CD14-positive monocyte (primary cell): Measurements from ENCODE around the gene ATL3. TPM values are rescaled to one million over a fixed set of nuclear protein-coding genes. Genes with fewer than 3 reads are reported as not detected.

Experiments
- DNase-seq, 3 donors: peaks; one replicate each; pipeline ENCODE4 v3.0.0-alpha.2; 2011 to 2022
- H2AFZ ChIP-seq: 2 replicates; pipeline ENCODE4 v1.6.0; 2012; ENCODE audit warnings: mild to moderate bottlenecking, low read depth, low read length, inconsistent platforms; ENCODE audit not compliant: insufficient read depth, poor library complexity, severe bottlenecking
- H3K27ac ChIP-seq, 2 donors: 1 replicate in 1 of 2; 2 replicates in 1 of 2; pipeline ENCODE4 v1.5.1; 2012 to 2013; ENCODE audit warnings: low read length in 2 of 2, control low read depth in 1 of 2, inconsistent platforms in 1 of 2, low read depth in 1 of 2, mild to moderate bottlenecking in 1 of 2
- H3K27me3 ChIP-seq, 2 donors: one replicate each; pipeline versions ENCODE4 v1.6.0 to v1.6.1; 2011 to 2013; ENCODE audit warnings: low read length in 2 of 2; ENCODE audit not compliant: control insufficient read depth in 2 of 2, insufficient read depth in 2 of 2
- H3K36me3 ChIP-seq, 2 donors: replicated peaks in 1 of 2; 1 replicate in 1 of 2; 2 replicates in 1 of 2; pipeline versions ENCODE4 v1.5.1 to v1.6.1; 2012 to 2013; ENCODE audit warnings: low read length in 2 of 2, control low read depth in 1 of 2, inconsistent platforms in 1 of 2, mild to moderate bottlenecking in 1 of 2; ENCODE audit not compliant: insufficient read depth in 2 of 2, control insufficient read depth in 1 of 2
- H3K4me1 ChIP-seq, 2 donors: 1 replicate in 1 of 2; 2 replicates in 1 of 2; pipeline versions ENCODE4 v1.5.1 to v1.6.1; 2012 to 2013; ENCODE audit warnings: low read length in 2 of 2, control low read depth in 1 of 2, inconsistent platforms in 1 of 2, mild to moderate bottlenecking in 1 of 2, moderate library complexity in 1 of 2; ENCODE audit not compliant: insufficient read depth in 2 of 2, control insufficient read depth in 1 of 2
- H3K4me2 ChIP-seq: replicated peaks from 2 replicates; pipeline ENCODE3; 2012; ENCODE audit warnings: low read length, moderate library complexity, mild to moderate bottlenecking; ENCODE audit not compliant: poor library complexity, severe bottlenecking; ENCODE audit errors: extremely low read depth
- H3K4me3 ChIP-seq, 3 experiments: fragments of 200-600 bp in 1 of 3; sonication (generic) in 1 of 3; replicated peaks in 1 of 3; 1 replicate in 2 of 3; 2 replicates in 1 of 3; pipeline ENCODE4 v1.5.1; 2011 to 2013; ENCODE audit warnings: low read length in 3 of 3, mild to moderate bottlenecking in 3 of 3, control low read depth in 2 of 3, low read depth in 2 of 3, inconsistent platforms in 1 of 3, moderate library complexity in 1 of 3
- H3K79me2 ChIP-seq: 2 replicates; pipeline ENCODE4 v1.6.0; 2012; ENCODE audit warnings: mild to moderate bottlenecking, control low read depth, inconsistent platforms, low read length, moderate library complexity; ENCODE audit not compliant: insufficient read depth
- H3K9ac ChIP-seq: 2 replicates; pipeline ENCODE4 v1.6.0; 2017; ENCODE audit warnings: low read length, mild to moderate bottlenecking; ENCODE audit not compliant: insufficient read depth, poor library complexity, severe bottlenecking
- H3K9me3 ChIP-seq, 2 donors: replicated peaks in 1 of 2; 1 replicate in 1 of 2; 2 replicates in 1 of 2; pipeline versions ENCODE4 v1.5.1 to v1.6.1; 2012 to 2013; ENCODE audit warnings: low read length in 2 of 2, control low read depth in 1 of 2; ENCODE audit not compliant: control insufficient read depth in 1 of 2, insufficient read depth in 1 of 2
- H4K20me1 ChIP-seq: 2 replicates; pipeline ENCODE4 v1.6.0; 2012; ENCODE audit warnings: mild to moderate bottlenecking, low read length, control low read depth, moderate library complexity; ENCODE audit not compliant: insufficient read depth
- H3K27ac Mint-ChIP-seq, 7 donors: one replicate each; pipeline ENCODE4 v1.8.0; 2020; ENCODE audit warnings: mild to moderate bottlenecking in 7 of 7, mixed read lengths in 7 of 7, moderate library complexity in 6 of 7, inconsistent platforms in 2 of 7
- H3K27me3 Mint-ChIP-seq, 3 donors: one replicate each; pipeline ENCODE4 v1.8.0; 2021 to 2022; ENCODE audit warnings: low read depth in 3 of 3, mild to moderate bottlenecking in 3 of 3, mixed read lengths in 3 of 3, moderate library complexity in 3 of 3, inconsistent platforms in 1 of 3
- H3K36me3 Mint-ChIP-seq, 2 donors: one replicate each; pipeline ENCODE4 v1.8.0; 2020; ENCODE audit warnings: mixed read lengths in 2 of 2, inconsistent platforms in 1 of 2, mild to moderate bottlenecking in 1 of 2
- H3K4me1 Mint-ChIP-seq: one replicate; pipeline ENCODE4 v1.8.0; 2020; ENCODE audit warnings: mild to moderate bottlenecking, mixed read lengths
- H3K4me3 Mint-ChIP-seq, 2 donors: one replicate each; pipeline ENCODE4 v1.8.0; 2020; ENCODE audit warnings: mild to moderate bottlenecking in 2 of 2, mixed read lengths in 2 of 2, moderate library complexity in 1 of 2
- H3K9me3 Mint-ChIP-seq, 7 donors: one replicate each; pipeline ENCODE4 v1.8.0; 2020 to 2022; ENCODE audit warnings: mixed read lengths in 7 of 7, mild to moderate bottlenecking in 6 of 7, moderate library complexity in 6 of 7, inconsistent platforms in 2 of 7
- WGBS: methylation state at CpG from one replicate; pipeline ENCODE4 v1.1.5; 2013; ENCODE audit warnings: missing lambda C conversion rate; ENCODE audit not compliant: insufficient coverage; 5-methylcytosine and 5-hydroxymethylcytosine counted together
- intact Hi-C, 2 donors: fragments of 100-400 bp; cut with micrococcal nuclease; formaldehyde crosslinking; loops; one replicate each; pipeline versions ENCODE4 v1.15.0 to v1.15.1; 2023
- polyA plus RNA-seq, 3 donors: library from polyadenylated mRNA; depleted of rRNA in 1 of 3; unstranded in 2 of 3; stranded (reverse) in 1 of 3; fragments of 300-500 nt in 2 of 3; fragments of >200 nt in 1 of 3; fragmentation: Illumina TruSeq in 2 of 3; gene quantifications; 1 replicate in 2 of 3; 2 replicates in 1 of 3; pipeline ENCODE4 v1.2.3, GENCODE V29; 2012 to 2021
- TF ChIP-seq, protein P1 (sequence below): fragments of 200-600 bp; IDR thresholded peaks from one replicate; pipeline ENCODE4 v1.8.0; 2022; ENCODE audit warnings: antibody characterized with exemption, mild to moderate bottlenecking

The ATL3 gene
- polyA plus RNA-seq, 3 donors, result 10.6 to 25.5 (median 22.7) TPM

DNA sequence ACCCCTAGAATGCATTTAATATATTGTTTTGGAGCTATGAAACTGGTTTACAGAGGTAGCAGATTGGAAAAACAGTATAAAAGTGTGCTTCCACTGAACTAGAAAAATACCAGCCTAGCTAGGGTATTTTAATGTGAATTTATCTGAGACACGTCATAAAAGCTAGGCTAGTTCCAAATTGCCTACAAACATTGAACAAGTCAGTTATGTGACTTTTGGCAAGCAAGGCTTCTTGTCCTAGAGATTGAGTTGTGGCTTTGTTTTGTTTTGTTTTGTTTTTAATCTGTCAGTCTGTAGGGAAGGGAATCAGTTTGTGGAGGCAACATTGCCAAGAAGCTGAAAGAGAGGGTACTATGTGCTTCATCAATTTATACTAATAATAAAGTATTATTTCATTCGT lies 34.4 kb upstream of the ATL3 start:
- peaks cover 8 to 23% of the 10 kb centered on the region in 2 donors for H3K36me3 Mint-ChIP-seq
- H4K20me1 ChIP-seq, result peaks cover 100% of the 10 kb centered on the region
- DNase-seq, result no peak
- H3K9me3 ChIP-seq, result no peaks in the 10 kb centered on the region
- WGBS, result no CpG with 5 or more reads among the region's 2 CpGs
- H3K4me3 ChIP-seq, result no peak overlapping the region
- H3K4me1 Mint-ChIP-seq, result peaks cover 32% of the 10 kb centered on the region
- peaks cover 4 to 23% of the 10 kb centered on the region in 2 donors for H3K4me1 ChIP-seq
- intact Hi-C loops, result no loop called here
- no peaks in the 10 kb centered on the region for H3K27me3 Mint-ChIP-seq
- no peak overlapping the region for H3K9ac ChIP-seq
- peaks cover 100% of the 10 kb centered on the region for H3K79me2 ChIP-seq
- peak overlapping the region in 4 of 7 donors; percentile 12 to 58 (median 38) for H3K27ac Mint-ChIP-seq
- peaks cover 0 to 27% of the 10 kb centered on the region in 2 donors for H3K36me3 ChIP-seq
- no peak overlapping the region for H3K4me3 Mint-ChIP-seq
- TF ChIP-seq, protein P1, sequence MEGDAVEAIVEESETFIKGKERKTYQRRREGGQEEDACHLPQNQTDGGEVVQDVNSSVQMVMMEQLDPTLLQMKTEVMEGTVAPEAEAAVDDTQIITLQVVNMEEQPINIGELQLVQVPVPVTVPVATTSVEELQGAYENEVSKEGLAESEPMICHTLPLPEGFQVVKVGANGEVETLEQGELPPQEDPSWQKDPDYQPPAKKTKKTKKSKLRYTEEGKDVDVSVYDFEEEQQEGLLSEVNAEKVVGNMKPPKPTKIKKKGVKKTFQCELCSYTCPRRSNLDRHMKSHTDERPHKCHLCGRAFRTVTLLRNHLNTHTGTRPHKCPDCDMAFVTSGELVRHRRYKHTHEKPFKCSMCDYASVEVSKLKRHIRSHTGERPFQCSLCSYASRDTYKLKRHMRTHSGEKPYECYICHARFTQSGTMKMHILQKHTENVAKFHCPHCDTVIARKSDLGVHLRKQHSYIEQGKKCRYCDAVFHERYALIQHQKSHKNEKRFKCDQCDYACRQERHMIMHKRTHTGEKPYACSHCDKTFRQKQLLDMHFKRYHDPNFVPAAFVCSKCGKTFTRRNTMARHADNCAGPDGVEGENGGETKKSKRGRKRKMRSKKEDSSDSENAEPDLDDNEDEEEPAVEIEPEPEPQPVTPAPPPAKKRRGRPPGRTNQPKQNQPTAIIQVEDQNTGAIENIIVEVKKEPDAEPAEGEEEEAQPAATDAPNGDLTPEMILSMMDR, result no peak
- no peaks in the 10 kb centered on the region for H3K9me3 Mint-ChIP-seq
- no peak overlapping the region for H3K4me2 ChIP-seq
- H2AFZ ChIP-seq, result no peak overlapping the region
- peak overlapping the region in 1 of 2 donors; percentile 24 for H3K27ac ChIP-seq
- no peaks in the 10 kb centered on the region for H3K27me3 ChIP-seq

DNA sequence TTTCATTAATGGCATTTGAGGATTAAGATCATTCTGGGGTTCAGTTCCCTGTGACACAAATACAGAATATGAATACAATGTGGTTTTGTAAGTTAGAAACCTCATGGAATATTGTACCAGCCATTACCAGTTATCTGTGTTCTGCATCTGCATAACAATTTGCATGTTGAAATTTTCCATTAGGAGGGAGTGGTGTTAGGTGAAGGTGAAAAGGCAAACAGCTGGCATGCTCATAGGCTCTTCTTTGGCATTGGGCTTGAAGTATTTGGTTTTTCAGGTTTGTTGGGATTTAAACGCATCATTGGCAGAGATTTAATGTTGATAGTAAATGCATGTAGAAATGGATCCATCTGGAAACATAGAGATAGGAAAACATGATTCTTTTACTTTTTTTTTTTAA lies 28.7 kb upstream of the ATL3 start:
- H3K36me3 Mint-ChIP-seq, result peaks cover 13 to 37% of the 10 kb centered on the region in 2 donors
- peak overlapping the region in 1 of 7 donors; percentile 33 for H3K27ac Mint-ChIP-seq
- DNase-seq, result no peak
- Histone ChIP-seq H3K27me3 (no peaks in the 10 kb centered on the region), H4K20me1 (peaks cover 100% of the 10 kb centered on the region), H3K9me3 (no peaks in the 10 kb centered on the region), H2AFZ (no peak overlapping the region), H3K27ac (peak overlapping the region in 1 of 2 donors; percentile 30), H3K9ac (no peak overlapping the region), H3K4me2 (no peak overlapping the region), H3K36me3 (peaks cover 0 to 36% of the 10 kb centered on the region in 2 donors), H3K4me1 (peaks cover 1 to 5% of the 10 kb centered on the region in 2 donors), H3K4me3 (no peak overlapping the region), H3K79me2 (peaks cover 100% of the 10 kb centered on the region)
- no peaks in the 10 kb centered on the region for H3K9me3 Mint-ChIP-seq
- H3K27me3 Mint-ChIP-seq, result no peaks in the 10 kb centered on the region
- TF ChIP-seq, protein P1, result no peak
- no CpG with 5 or more reads among the region's 1 CpG for WGBS
- peaks cover 29% of the 10 kb centered on the region for H3K4me1 Mint-ChIP-seq
- intact Hi-C loops, result no loop called here
- no peak overlapping the region for H3K4me3 Mint-ChIP-seq
